B cell (primary cell): ENCODE data around the gene ZFPM1.

Experiments
- CTCF ChIP-seq: fragments of 200-600 bp; IDR thresholded peaks from one replicate; pipeline ENCODE4 v1.8.0; 2022; ENCODE audit warnings: antibody characterized with exemption, mild to moderate bottlenecking
- EZH2 ChIP-seq: IDR thresholded peaks from 2 replicates; pipeline ENCODE4 v1.6.1; 2012; ENCODE audit warnings: borderline replicate concordance, low read depth, mild to moderate bottlenecking, moderate library complexity, low read length; ENCODE audit not compliant: insufficient read depth, poor library complexity, severe bottlenecking

- TF ChIP-seq EZH2: no peak
- TF ChIP-seq CTCF: no peak
Measured at GRCh38 chr16:88578446-88579313, 125.6 kb downstream of the ZFPM1 start.
